ENCODE data around the gene BRD4. TPM values are rescaled to one million over a fixed set of nuclear protein-coding genes. Genes with fewer than 3 reads are reported as not detected.

Gene BRD4
- total RNA-seq, 4 donors from 2014 or later: 34.1 to 48.1 (median 37.5) TPM

DNA sequence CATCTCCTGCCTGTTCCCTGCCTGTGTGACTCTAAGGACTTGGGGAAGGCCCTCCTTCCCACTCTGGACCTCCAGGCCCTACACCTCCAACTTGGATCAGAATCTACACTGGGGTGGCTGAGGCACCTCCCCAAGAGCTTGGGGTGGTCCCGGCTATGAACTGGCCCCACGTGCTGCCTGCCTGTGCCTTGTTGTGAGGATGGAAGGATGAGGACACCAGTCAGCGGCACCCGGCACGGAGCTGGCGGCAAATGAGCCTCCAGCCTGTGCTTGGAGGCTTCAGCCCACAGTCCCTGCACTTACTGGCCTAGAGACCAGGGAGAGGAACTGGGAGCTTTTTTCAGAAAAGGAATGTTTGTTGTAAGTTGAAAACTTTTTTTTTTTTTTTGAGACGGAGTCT lies 38.8 kb upstream of the BRD4 start:
- Histone ChIP-seq H3K27me3 (no peaks in the 10 kb centered on the region), H3K27ac (replicated peaks in 1 of 4) (no peak overlapping the region), H3K36me3 (peaks cover 69 to 85% (median 80%) of the 10 kb centered on the region in 4 donors), H3K4me1 (peaks cover 30 to 48% (median 35%) of the 10 kb centered on the region in 4 donors), H3K9me3 (no peaks in the 10 kb centered on the region), H3K4me3 (no peak overlapping the region)
- WGBS: 93% methylated on average over 7 of the region's 7 CpGs
- no peak for DNase-seq (ENCODE audit: extremely low spot score)
- no peak for TF ChIP-seq POLR2AphosphoS5 (IDR thresholded peaks at IDR 0.05)
- TF ChIP-seq EP300 (IDR thresholded peaks at IDR 0.05): no peak
- TF ChIP-seq POLR2A (IDR thresholded peaks at IDR 0.05; ENCODE audit: low read depth): no peak
- TF ChIP-seq, protein P1, sequence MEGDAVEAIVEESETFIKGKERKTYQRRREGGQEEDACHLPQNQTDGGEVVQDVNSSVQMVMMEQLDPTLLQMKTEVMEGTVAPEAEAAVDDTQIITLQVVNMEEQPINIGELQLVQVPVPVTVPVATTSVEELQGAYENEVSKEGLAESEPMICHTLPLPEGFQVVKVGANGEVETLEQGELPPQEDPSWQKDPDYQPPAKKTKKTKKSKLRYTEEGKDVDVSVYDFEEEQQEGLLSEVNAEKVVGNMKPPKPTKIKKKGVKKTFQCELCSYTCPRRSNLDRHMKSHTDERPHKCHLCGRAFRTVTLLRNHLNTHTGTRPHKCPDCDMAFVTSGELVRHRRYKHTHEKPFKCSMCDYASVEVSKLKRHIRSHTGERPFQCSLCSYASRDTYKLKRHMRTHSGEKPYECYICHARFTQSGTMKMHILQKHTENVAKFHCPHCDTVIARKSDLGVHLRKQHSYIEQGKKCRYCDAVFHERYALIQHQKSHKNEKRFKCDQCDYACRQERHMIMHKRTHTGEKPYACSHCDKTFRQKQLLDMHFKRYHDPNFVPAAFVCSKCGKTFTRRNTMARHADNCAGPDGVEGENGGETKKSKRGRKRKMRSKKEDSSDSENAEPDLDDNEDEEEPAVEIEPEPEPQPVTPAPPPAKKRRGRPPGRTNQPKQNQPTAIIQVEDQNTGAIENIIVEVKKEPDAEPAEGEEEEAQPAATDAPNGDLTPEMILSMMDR (IDR thresholded peaks at IDR 0.05): no peak
- intact Hi-C loops (cut with DNase I): no loop called here

DNA sequence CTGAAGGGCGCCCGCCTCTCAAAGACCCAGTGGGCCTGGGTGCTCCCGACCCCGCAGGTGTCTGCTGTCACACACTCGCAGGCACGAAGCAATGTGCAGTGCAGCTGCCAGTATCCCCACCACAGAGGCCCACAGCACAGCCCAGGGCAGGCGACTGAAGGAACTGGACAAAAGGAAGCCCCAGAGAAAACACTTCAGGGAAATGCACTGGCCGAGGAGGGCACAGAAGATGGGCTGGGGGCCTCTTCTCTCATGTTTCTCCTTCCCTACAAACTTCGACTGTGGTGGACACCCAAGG lies 37.2 kb upstream of the BRD4 start:
- DNase-seq (ENCODE audit: extremely low spot score): no peak
- TF ChIP-seq, protein P1 (IDR thresholded peaks at IDR 0.05): no peak
- TF ChIP-seq EP300 (IDR thresholded peaks at IDR 0.05): no peak
- TF ChIP-seq POLR2A (IDR thresholded peaks at IDR 0.05; ENCODE audit: low read depth): no peak
- no peak for TF ChIP-seq POLR2AphosphoS5 (IDR thresholded peaks at IDR 0.05)

DNA sequence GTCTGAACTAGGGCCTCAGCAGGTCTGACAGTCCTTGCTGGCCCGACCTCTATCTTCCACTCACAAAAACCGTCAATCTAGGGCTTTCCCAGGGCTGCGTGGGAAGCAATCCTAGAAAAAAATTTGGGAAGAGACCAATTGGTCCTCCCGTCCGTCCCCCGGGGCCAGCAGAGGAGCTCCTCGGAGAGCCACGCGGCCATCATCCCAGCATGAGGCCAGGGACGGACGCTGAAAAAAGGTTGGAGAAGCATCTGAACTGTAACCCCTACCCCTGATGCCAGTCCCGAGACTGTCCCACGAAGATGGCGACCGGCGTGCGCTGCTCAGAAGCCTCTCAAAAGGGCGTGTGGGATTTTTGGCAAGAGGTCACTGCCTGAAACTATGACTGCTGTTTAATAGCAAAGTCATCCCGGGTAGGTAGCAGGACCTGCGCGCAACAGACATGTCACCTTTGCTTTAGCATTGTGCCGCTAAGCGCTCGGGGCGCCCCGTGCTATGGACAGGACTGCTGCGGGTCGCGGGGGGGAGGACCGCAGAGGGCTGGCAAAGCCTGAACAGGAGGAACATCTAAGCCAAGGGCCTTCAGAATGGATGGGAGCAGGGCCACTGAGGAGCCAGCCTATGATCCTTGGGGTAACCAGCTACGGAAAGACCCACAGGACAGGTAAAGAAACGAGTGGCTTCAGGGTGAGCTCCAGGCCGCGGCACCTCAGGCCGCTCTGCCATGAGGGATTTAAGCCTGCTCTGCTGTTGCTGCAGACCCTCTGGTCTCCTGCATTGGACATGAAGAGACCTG lies 36.7 kb upstream of the BRD4 start:
- intact Hi-C loops (cut with DNase I): no loop called here
- TF ChIP-seq POLR2AphosphoS5 (IDR thresholded peaks at IDR 0.05) (no peak), POLR2A (IDR thresholded peaks at IDR 0.05; ENCODE audit: low read depth) (no peak), EP300 (IDR thresholded peaks at IDR 0.05) (no peak)
- TF ChIP-seq, protein P1 (IDR thresholded peaks at IDR 0.05): no peak
- Histone ChIP-seq H3K27me3 (no peaks in the 10 kb centered on the region), H3K36me3 (peaks cover 69 to 99% (median 96%) of the 10 kb centered on the region in 4 donors), H3K27ac (replicated peaks in 1 of 4) (no peak overlapping the region), H3K4me1 (peaks cover 8 to 27% (median 13%) of the 10 kb centered on the region in 4 donors), H3K4me3 (no peak overlapping the region), H3K9me3 (no peaks in the 10 kb centered on the region)
- 90% methylated on average over 17 of the region's 35 CpGs for WGBS
- no peak for DNase-seq (ENCODE audit: extremely low spot score)

More for the DNA sequence above, 37.2 kb upstream of the BRD4 start:
- H3K27ac ChIP-seq (replicated peaks in 1 of 4): no peak overlapping the region
- peaks cover 14 to 32% (median 19%) of the 10 kb centered on the region in 4 donors for H3K4me1 ChIP-seq
- peaks cover 69 to 98% (median 94%) of the 10 kb centered on the region in 4 donors for H3K36me3 ChIP-seq
- H3K4me3 ChIP-seq: no peak overlapping the region
- H3K9me3 ChIP-seq: no peaks in the 10 kb centered on the region
- 89% methylated on average over 5 of the region's 9 CpGs for WGBS
- intact Hi-C loops (cut with DNase I): no loop called here
- H3K27me3 ChIP-seq: no peaks in the 10 kb centered on the region

DNA sequence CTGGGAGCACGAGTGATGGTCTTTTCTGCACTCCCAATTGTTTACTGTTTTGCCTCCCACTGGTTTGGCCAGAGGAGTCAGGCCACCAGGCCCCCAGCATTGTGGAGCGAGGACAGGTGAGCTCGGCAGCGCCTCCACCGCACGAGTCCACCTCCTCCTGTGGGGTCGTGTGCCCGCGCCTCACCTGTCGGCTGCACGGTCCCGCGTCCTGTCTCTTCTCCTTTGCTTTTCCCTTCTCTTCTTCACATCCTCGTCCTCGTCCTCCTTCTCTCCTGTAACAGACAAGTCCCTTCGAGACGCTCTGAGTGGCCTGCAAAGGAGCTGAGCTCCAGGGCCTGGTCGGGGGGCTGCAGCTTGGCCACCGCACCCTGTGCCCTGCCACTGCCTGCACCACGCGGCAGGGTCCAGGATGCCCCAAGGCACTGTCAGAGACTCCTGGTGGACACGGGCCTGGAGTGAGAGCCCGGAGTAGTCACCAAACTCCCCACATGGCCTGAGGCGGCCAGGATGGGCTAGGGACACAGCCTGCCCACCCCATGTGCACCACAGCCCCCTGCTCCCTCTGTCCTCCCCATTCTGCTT lies 35.8 kb upstream of the BRD4 start:
- no peak for TF ChIP-seq POLR2AphosphoS5 (IDR thresholded peaks at IDR 0.05)
- TF ChIP-seq POLR2A (IDR thresholded peaks at IDR 0.05; ENCODE audit: low read depth): no peak
- TF ChIP-seq EP300 (IDR thresholded peaks at IDR 0.05): no peak
- TF ChIP-seq, protein P1 (IDR thresholded peaks at IDR 0.05): no peak
- peaks cover 0 to 22% (median 5%) of the 10 kb centered on the region in 4 donors for H3K4me1 ChIP-seq
- H3K27me3 ChIP-seq: no peaks in the 10 kb centered on the region
- DNase-seq (ENCODE audit: extremely low spot score): no peak
- 90% methylated on average over 23 of the region's 24 CpGs for WGBS
- H3K36me3 ChIP-seq: peaks cover 64 to 94% (median 89%) of the 10 kb centered on the region in 4 donors
- H3K27ac ChIP-seq (replicated peaks in 1 of 4): no peak overlapping the region
- no peak overlapping the region for H3K4me3 ChIP-seq
- intact Hi-C loops (cut with DNase I): no loop called here
- no peaks in the 10 kb centered on the region for H3K9me3 ChIP-seq

Measured in esophagus muscularis mucosa (tissue), 4 donors.